DOHH2 (cell line): Measurements from ENCODE around the gene NDUFC1.

Experiments
- H3F3A ChIP-seq: fragments of 200-600 bp; sonication (generic), shearing (Covaris generic); 2 replicates; pipeline ENCODE4 v1.6.0; 2016; ENCODE audit warnings: antibody characterized with exemption, mild to moderate bottlenecking; ENCODE audit not compliant: control insufficient read depth, insufficient read depth
- H3K27ac ChIP-seq: fragments of 200-600 bp; sonication (generic); 2 replicates; pipeline ENCODE4 v1.5.1; 2014; ENCODE audit warnings: low read depth, mild to moderate bottlenecking, low read length, moderate library complexity
- H3K27me3 ChIP-seq: fragments of 200-600 bp; sonication (generic); 2 replicates; pipeline ENCODE4 v1.6.1; 2014; ENCODE audit warnings: mild to moderate bottlenecking, low read length, mixed read lengths; ENCODE audit not compliant: control insufficient read depth
- H3K36me3 ChIP-seq: fragments of 200-600 bp; sonication (generic); 2 replicates; pipeline ENCODE4 v1.6.1; 2014; ENCODE audit warnings: mild to moderate bottlenecking, low read length, moderate library complexity, mixed read lengths; ENCODE audit not compliant: control insufficient read depth
- H3K4me1 ChIP-seq: fragments of 200-600 bp; sonication (generic); 2 replicates; pipeline ENCODE4 v1.6.1; 2014; ENCODE audit warnings: mild to moderate bottlenecking, low read length, mixed read lengths; ENCODE audit not compliant: control insufficient read depth
- H3K4me2 ChIP-seq: fragments of 200-600 bp; sonication (generic); 2 replicates; pipeline ENCODE4 v1.6.0; 2014; ENCODE audit warnings: mild to moderate bottlenecking, low read length, moderate library complexity
- H3K4me3 ChIP-seq: fragments of 200-600 bp; sonication (generic); 2 replicates; pipeline ENCODE4 v1.5.1; 2014; ENCODE audit warnings: mild to moderate bottlenecking, low read length, mixed read lengths
- H3K79me2 ChIP-seq: fragments of 200-600 bp; sonication (generic); 2 replicates; pipeline ENCODE4 v1.6.1; 2014; ENCODE audit warnings: mild to moderate bottlenecking, low read length, mixed read lengths; ENCODE audit not compliant: control insufficient read depth
- H3K9me2 ChIP-seq: fragments of 200-600 bp; sonication (generic); replicated peaks from 2 replicates; pipeline ENCODE4 v1.6.1; 2014; ENCODE audit warnings: mild to moderate bottlenecking, low read length, mixed read lengths; ENCODE audit not compliant: control insufficient read depth
- H3K9me3 ChIP-seq: fragments of 200-600 bp; sonication (generic); 2 replicates; pipeline ENCODE4 v1.6.1; 2014; ENCODE audit warnings: antibody characterized with exemption, low read length, mixed read lengths; ENCODE audit not compliant: control insufficient read depth, insufficient read depth
- H4K20me1 ChIP-seq: fragments of 200-600 bp; sonication (generic); 2 replicates; pipeline ENCODE4 v1.6.0; 2014; ENCODE audit warnings: low read depth, mild to moderate bottlenecking, antibody characterized with exemption, low read length, moderate library complexity; ENCODE audit not compliant: control insufficient read depth, insufficient read depth
- CTCF ChIP-seq: fragments of 200-600 bp; sonication (generic); IDR thresholded peaks from one replicate; pipeline ENCODE4 v1.5.1; 2014; ENCODE audit warnings: antibody characterized with exemption, mild to moderate bottlenecking, low read depth, low read length; ENCODE audit not compliant: poor library complexity, severe bottlenecking
- EZH2phosphoT487 ChIP-seq: fragments of 200-600 bp; sonication (generic); IDR thresholded peaks from 2 replicates; pipeline ENCODE4 v1.6.1; 2017; ENCODE audit warnings: borderline replicate concordance, mild to moderate bottlenecking, antibody characterized with exemption, low read length, moderate library complexity, mixed read lengths

The NDUFC1 gene

GRCh38 chr4:139243448-139244365, 58.6 kb downstream of the NDUFC1 start:
- Histone ChIP-seq H3K36me3 (no peaks in the 10 kb centered on the region), H3K9me3 (peaks cover 2% of the 10 kb centered on the region; the same call in 1 of the 2 replicates), H3K27me3 (no peaks in the 10 kb centered on the region), H3K9me2 (no peaks in the 10 kb centered on the region), H3K4me1 (peaks cover 14% of the 10 kb centered on the region), H3K4me3 (no peak overlapping the region), H3F3A (0 out of 2 replicates have a peak, but pooled peaks cover 2% of the 10 kb centered on the region), H3K27ac (no peak overlapping the region), H4K20me1 (no peaks in the 10 kb centered on the region), H3K79me2 (no peaks in the 10 kb centered on the region), H3K4me2 (no peak overlapping the region)
- TF ChIP-seq EZH2phosphoT487 (no peak), CTCF (no peak)

- Histone ChIP-seq H3K27ac (no peak overlapping the region), H3K4me2 (no peak overlapping the region), H3K36me3 (no peaks in the 10 kb centered on the region)
Observed at GRCh38 chr4:139242511-139243051, 59.7 kb downstream of the NDUFC1 start.

GRCh38 chr4:139241784-139242151, 60.5 kb downstream of the NDUFC1 start:
- H3K4me2 ChIP-seq: no peak overlapping the region
- H3K36me3 ChIP-seq: no peaks in the 10 kb centered on the region
- peaks cover 2% of the 10 kb centered on the region; the same call in 1 of the 2 replicates for H3K9me3 ChIP-seq
- no peaks in the 10 kb centered on the region for H3K27me3 ChIP-seq
- no peak overlapping the region for H3K27ac ChIP-seq
- H3F3A ChIP-seq: no peaks in the 10 kb centered on the region
- H3K4me1 ChIP-seq: peaks cover 23% of the 10 kb centered on the region
- H4K20me1 ChIP-seq: no peaks in the 10 kb centered on the region
- no peaks in the 10 kb centered on the region for H3K9me2 ChIP-seq
- no peak overlapping the region for H3K4me3 ChIP-seq
- no peaks in the 10 kb centered on the region for H3K79me2 ChIP-seq
- TF ChIP-seq CTCF: no peak
- TF ChIP-seq EZH2phosphoT487: no peak

More at GRCh38 chr4:139242511-139243051, 59.7 kb downstream of the NDUFC1 start:
- H3K9me2 ChIP-seq: no peaks in the 10 kb centered on the region
- no peaks in the 10 kb centered on the region for H4K20me1 ChIP-seq
- no peaks in the 10 kb centered on the region for H3K79me2 ChIP-seq
- no peaks in the 10 kb centered on the region for H3F3A ChIP-seq
- no peak overlapping the region for H3K4me3 ChIP-seq
- peaks cover 21% of the 10 kb centered on the region for H3K4me1 ChIP-seq
- TF ChIP-seq CTCF (no peak), EZH2phosphoT487 (no peak)
- H3K9me3 ChIP-seq: peaks cover 2% of the 10 kb centered on the region; the same call in 1 of the 2 replicates
- H3K27me3 ChIP-seq: no peaks in the 10 kb centered on the region
